Measurements from ENCODE around the gene PRDM16. TPM values are rescaled to one million over a fixed set of nuclear protein-coding genes. Genes with fewer than 3 reads are reported as not detected.
A peak's percentile ranks its signal among the peaks of the same experiment; 100 is the strongest.
"Not testable (repeated sequence)": the region's sequence is repeated elsewhere in the genome, so short reads cannot be mapped to it uniquely, and the experiment has no call there.

The PRDM16 gene
- total and polyA plus RNA-seq, 2 of the 13 experiments (the other 11 are each of a cell fraction or from before 2014, with no cell fraction given) = 0.15 to 0.81 TPM

DNA sequence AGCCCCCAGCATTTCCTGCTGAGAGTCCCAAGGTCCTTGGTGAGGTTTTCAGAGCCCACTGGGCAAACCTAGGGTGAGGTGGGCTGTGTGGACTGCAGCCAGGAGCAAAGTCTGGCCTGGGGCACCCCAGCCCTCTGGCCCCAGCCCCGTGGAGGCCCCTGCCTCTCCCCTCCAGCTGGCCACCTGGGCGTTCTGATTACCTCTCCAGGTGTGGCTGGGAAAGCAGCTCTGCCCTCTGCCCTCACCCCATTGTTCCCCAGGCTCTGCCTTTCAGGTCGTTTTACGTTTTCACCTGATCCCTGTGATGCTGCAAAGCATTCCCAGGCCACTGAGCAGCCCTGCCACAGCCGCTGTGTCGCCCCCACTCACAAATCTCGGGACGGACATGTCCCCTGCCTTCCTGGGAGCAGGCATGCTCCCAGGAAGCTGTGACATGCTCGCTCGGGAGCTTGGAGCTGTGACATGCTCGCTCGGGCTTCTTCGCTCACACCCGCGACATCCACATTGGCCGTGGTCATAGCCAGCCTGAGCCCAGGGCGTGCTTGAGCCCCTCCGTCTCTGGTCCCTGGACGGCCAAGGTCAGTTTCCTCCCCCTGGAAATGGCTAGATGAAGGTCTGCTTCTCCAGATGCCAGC, 216.2 kb downstream of the PRDM16 start (continued):
- TF ChIP-seq IRF1 (CRISPR knock-in tag; IDR thresholded peaks at IDR 0.05; ENCODE audit: low read depth) (no peak), E2F5 (CRISPR knock-in tag; conservative IDR thresholded peaks at IDR 0.05) (no peak)

DNA sequence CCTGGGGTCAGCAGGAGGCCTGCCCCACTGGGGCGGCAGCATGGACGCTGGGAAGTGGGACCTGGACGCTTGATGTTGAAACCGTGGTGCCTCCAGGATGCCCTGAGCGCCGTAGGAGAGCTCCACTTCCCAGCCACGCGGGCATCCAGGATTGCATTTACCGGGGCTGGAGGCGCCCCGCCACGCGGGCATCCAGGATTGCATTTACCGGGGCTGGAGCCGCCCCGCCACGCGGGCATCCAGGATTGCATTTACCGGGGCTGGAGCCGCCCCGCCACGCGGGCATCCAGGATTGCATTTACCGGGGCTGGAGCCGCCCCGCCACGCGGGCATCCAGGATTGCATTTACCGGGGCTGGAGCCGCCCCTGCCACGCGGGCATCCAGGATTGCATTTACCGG, 218.1 kb downstream of the PRDM16 start:
- ATAC-seq; H3K4me3 ChIP-seq (replicated peaks in 1 of 3; ENCODE audit: insufficient read depth in 1 of 3, low read depth in 2 of 3, low read length in 3 of 3); H3K4me2 ChIP-seq (ENCODE audit: low read depth, low read length); intact Hi-C loops (cut with micrococcal nuclease; ENCODE audit: unreplicated experiment); H3K9ac ChIP-seq (ENCODE audit: insufficient read depth, low read depth, low read length); DNase-seq (ENCODE audit: low spot score); BruUV-seq (replicated peaks); H3K79me2 ChIP-seq (ENCODE audit: insufficient read depth, low read length); FAIRE-seq; H3K36me3 ChIP-seq (replicated peaks in 1 of 2; ENCODE audit: control insufficient read depth in 1 of 2, insufficient read depth in 2 of 2, low read length in 2 of 2); H3K27ac ChIP-seq (ENCODE audit: extremely low read length, insufficient read depth, low read length); H3K27me3 ChIP-seq (ENCODE audit: control insufficient read depth in 1 of 2, insufficient read depth in 2 of 2, low read length in 2 of 2); H2AFZ ChIP-seq (ENCODE audit: low read length); CTCF ChIA-PET (ENCODE audit: low intra/inter-chr PET ratio, low total read pairs); H4K20me1 ChIP-seq (ENCODE audit: insufficient read depth, low read length); H3K9me3 ChIP-seq (ENCODE audit: low read length); POLR2A ChIA-PET: not testable (repeated sequence)
- WGBS (ENCODE audit: low lambda C conversion rate) = 87% methylated on average over 12 of the region's 33 CpGs
- in situ Hi-C loops (cut with HindIII; ENCODE audit: extremely low pct_ligation_motif_present, low pct_unique_long_range_greater_than_20kb) = loop anchor here (25.0 kb wide), 1 partner anchor 225 kb away; the partner anchor contains the start of gene PRDM16
- peaks cover 66% of the 10 kb centered on the region for H3K4me1 ChIP-seq (ENCODE audit: insufficient read depth, low read length)
- TF ChIP-seq HNRNPL (IDR thresholded peaks at IDR 0.05; ENCODE audit: low read depth, low read length) = peak; percentile 77; the same call in 1 of the 2 replicates
